GM23338 (cell line): ENCODE measurements around the gene UGT1A4. TPM values are rescaled to one million over a fixed set of nuclear protein-coding genes. Genes with fewer than 3 reads are reported as not detected.

Source experiments
- ATAC-seq: fragments of 200-7000 bp; cut with Tn5 transposase; 3 replicates; pipeline ENCODE4 v1.9.1; 2020
- DNase-seq: peaks from one replicate; pipeline ENCODE4 v3.0.0-alpha.2; 2015; ENCODE audit warnings: low spot score
- H2AFZ ChIP-seq: fragments of 200-600 bp; sonication (generic); 2 replicates; pipeline ENCODE4 v1.8.0; 2016; ENCODE audit warnings: antibody characterized with exemption, mild to moderate bottlenecking, moderate library complexity
- H3F3A ChIP-seq: fragments of 200-600 bp; sonication (generic); replicated peaks from 2 replicates; pipeline ENCODE4 v1.8.0; 2017; ENCODE audit warnings: antibody characterized with exemption, mixed run types, low read depth
- H3K27ac ChIP-seq: fragments of 200-600 bp; sonication (generic); 2 replicates; pipeline ENCODE4 v1.6.1; 2016; ENCODE audit warnings: low read depth
- H3K27me3 ChIP-seq: fragments of 200-600 bp; sonication (generic); 2 replicates; pipeline ENCODE4 v1.8.0; 2016; ENCODE audit warnings: mild to moderate bottlenecking, mixed run types, moderate library complexity; ENCODE audit not compliant: insufficient read depth
- H3K36me3 ChIP-seq: fragments of 200-600 bp; sonication (generic); 2 replicates; pipeline ENCODE4 v1.8.0; 2016; ENCODE audit warnings: mild to moderate bottlenecking; ENCODE audit not compliant: insufficient read depth
- H3K4me1 ChIP-seq: fragments of 200-600 bp; sonication (generic); 2 replicates; pipeline ENCODE4 v1.8.0; 2016; ENCODE audit warnings: mild to moderate bottlenecking, moderate library complexity; ENCODE audit not compliant: insufficient read depth
- H3K4me2 ChIP-seq: fragments of 200-600 bp; sonication (generic); 2 replicates; pipeline ENCODE4 v1.7.1; 2017; ENCODE audit warnings: mixed run types
- H3K4me3 ChIP-seq: fragments of 200-600 bp; sonication (generic); 2 replicates; pipeline ENCODE4 v1.6.1; 2016; ENCODE audit warnings: mixed run types
- H3K79me2 ChIP-seq: fragments of 200-600 bp; sonication (generic); replicated peaks from 2 replicates; pipeline ENCODE4 v1.8.0; 2017; ENCODE audit warnings: mild to moderate bottlenecking; ENCODE audit not compliant: insufficient read depth
- H3K9me2 ChIP-seq: fragments of 200-600 bp; sonication (generic); 2 replicates; pipeline ENCODE4 v1.8.0; 2017; ENCODE audit not compliant: insufficient read depth
- H4K20me1 ChIP-seq: fragments of 200-600 bp; sonication (generic); replicated peaks from 2 replicates; pipeline ENCODE4 v1.8.0; 2017; ENCODE audit warnings: mild to moderate bottlenecking; ENCODE audit not compliant: insufficient read depth
- H3K27ac Mint-ChIP-seq: 2 replicates; pipeline ENCODE4 v1.8.0; 2020; ENCODE audit warnings: inconsistent platforms, mild to moderate bottlenecking, moderate library complexity, mixed read lengths
- H3K27me3 Mint-ChIP-seq: 3 replicates; pipeline ENCODE4 v1.8.0; 2022; ENCODE audit warnings: low read depth, mild to moderate bottlenecking, moderate library complexity, mixed read lengths, inconsistent platforms; ENCODE audit not compliant: insufficient read depth, poor library complexity
- H3K36me3 Mint-ChIP-seq: 3 replicates; pipeline ENCODE4 v1.8.0; 2021; ENCODE audit warnings: low read depth, mild to moderate bottlenecking, inconsistent platforms, moderate library complexity, mixed read lengths
- H3K4me1 Mint-ChIP-seq: 3 replicates; pipeline ENCODE4 v1.8.0; 2020; ENCODE audit warnings: mild to moderate bottlenecking, inconsistent platforms, mixed read lengths
- H3K4me3 Mint-ChIP-seq: 3 replicates; pipeline ENCODE4 v1.8.0; 2021; ENCODE audit warnings: moderate library complexity, mild to moderate bottlenecking, inconsistent platforms, mixed read lengths
- H3K9me3 Mint-ChIP-seq: 3 replicates; pipeline ENCODE4 v1.8.0; 2020; ENCODE audit warnings: moderate library complexity, mild to moderate bottlenecking, inconsistent platforms, mixed read lengths
- CREB1 ChIP-seq: fragments of 250-450 bp; sonication (Bioruptor Pico); IDR thresholded peaks from 2 replicates; pipeline ENCODE4 v1.5.0; 2020; ENCODE audit warnings: low read depth, mild to moderate bottlenecking, moderate library complexity
- CTCF ChIP-seq, 2 experiments: fragments of 200-600 bp in 1 of 2; sonication (generic) in 1 of 2; conservative IDR thresholded peaks; 2 replicates each; pipeline versions ENCODE4 v1.5.1 to v1.6.1; 2016 to 2017; ENCODE audit warnings: antibody characterized with exemption in 2 of 2, low read depth in 2 of 2, mild to moderate bottlenecking in 2 of 2, moderate library complexity in 1 of 2
- ETS1 ChIP-seq: IDR thresholded peaks from 2 replicates; pipeline ENCODE4 v1.6.1; 2016; ENCODE audit warnings: antibody characterized with exemption
- EZH2 ChIP-seq: fragments of 200-600 bp; sonication (generic); IDR thresholded peaks from one replicate; pipeline ENCODE4 v1.8.0; 2017; ENCODE audit warnings: antibody characterized with exemption, mild to moderate bottlenecking, low read depth; ENCODE audit not compliant: unreplicated experiment
- EZH2phosphoT487 ChIP-seq: fragments of 200-600 bp; sonication (generic); IDR thresholded peaks from one replicate; pipeline ENCODE4 v1.8.1; 2018; ENCODE audit warnings: antibody characterized with exemption; ENCODE audit not compliant: unreplicated experiment
- JUNB ChIP-seq: IDR thresholded peaks from one replicate; pipeline ENCODE4 v1.6.1; 2016; ENCODE audit warnings: antibody characterized with exemption; ENCODE audit not compliant: unreplicated experiment
- NANOG ChIP-seq: IDR thresholded peaks from 2 replicates; pipeline ENCODE4 v1.6.1; 2016; ENCODE audit warnings: antibody characterized with exemption, borderline replicate concordance
- POLR2AphosphoS5 ChIP-seq: IDR thresholded peaks from 2 replicates; pipeline ENCODE4 v1.6.1; 2016; ENCODE audit warnings: antibody characterized with exemption, low read depth
- REST ChIP-seq: IDR thresholded peaks from one replicate; pipeline ENCODE4 v1.6.1; 2018; ENCODE audit warnings: antibody characterized with exemption; ENCODE audit not compliant: unreplicated experiment
- STAT1 ChIP-seq: IDR thresholded peaks from one replicate; pipeline ENCODE4 v1.6.1; 2016; ENCODE audit warnings: antibody characterized with exemption; ENCODE audit not compliant: unreplicated experiment
- ZNF114 ChIP-seq: fragments of 250-450 bp; sonication (Bioruptor Pico); IDR thresholded peaks from 2 replicates; pipeline ENCODE4 v1.5.0; 2020; ENCODE audit warnings: mild to moderate bottlenecking, moderate library complexity
- ZNF331 ChIP-seq: fragments of 250-450 bp; sonication (Bioruptor Pico); IDR thresholded peaks from 2 replicates; pipeline ENCODE4 v1.5.0; 2020; ENCODE audit warnings: low read depth, mild to moderate bottlenecking, moderate library complexity
- ZNF462 ChIP-seq: fragments of 250-450 bp; sonication (Bioruptor Pico); IDR thresholded peaks from 2 replicates; pipeline ENCODE4 v1.5.0; 2020; ENCODE audit warnings: mild to moderate bottlenecking, moderate library complexity
- polyA plus RNA-seq: library from polyadenylated mRNA; unstranded; fragments of >200 nt; fragmentation: Nextera tagmentation; extraction: Ambion mirVana; gene quantifications from 2 replicates; pipeline ENCODE4 v1.2.1, GENCODE V29; 2016
- total RNA-seq: library from RNA; depleted of rRNA; stranded (reverse); fragments of >200 nt; shearing (Covaris generic); gene quantifications from 2 replicates; pipeline ENCODE4 v1.2.3, GENCODE V29; 2014

UGT1A4 gene
- total and polyA plus RNA-seq, 2 experiments from 2014 or later: not detected

GRCh38 chr2:233754872-233755611 is 36.5 kb downstream of the UGT1A4 start:
- Mint-ChIP-seq H3K27me3 (no peaks in the 10 kb centered on the region), H3K4me3 (no peak overlapping the region), H3K27ac (no peak overlapping the region), H3K36me3 (peaks cover 8% of the 10 kb centered on the region), H3K9me3 (peaks cover 36% of the 10 kb centered on the region), H3K4me1 (no peaks in the 10 kb centered on the region; the same call in 2 of the 3 replicates)
- Histone ChIP-seq H3K27me3 (no peaks in the 10 kb centered on the region), H3K9me2 (peaks cover 4% of the 10 kb centered on the region; the same call in 1 of the 2 replicates), H3K4me1 (no peaks in the 10 kb centered on the region), H3F3A (no peaks in the 10 kb centered on the region), H3K79me2 (no peaks in the 10 kb centered on the region), H3K36me3 (no peaks in the 10 kb centered on the region), H3K27ac (no peak overlapping the region), H3K4me3 (no peak overlapping the region), H2AFZ (no peak overlapping the region), H3K4me2 (no peak overlapping the region), H4K20me1 (no peaks in the 10 kb centered on the region)
- DNase-seq (no peak), ATAC-seq (no peak)
- TF ChIP-seq EZH2phosphoT487: no peak
- no peak for TF ChIP-seq EZH2
- TF ChIP-seq NANOG: no peak
- no peak for TF ChIP-seq STAT1
- no peak for TF ChIP-seq ZNF114 (CRISPR knock-in tag)
- TF ChIP-seq JUNB: no peak
- TF ChIP-seq ZNF331: no peak
- no peak for TF ChIP-seq CTCF (conservative IDR thresholded peaks at IDR 0.05; ENCODE audit: low read depth in 2 of 2)
- TF ChIP-seq POLR2AphosphoS5: no peak
- no peak for TF ChIP-seq ZNF462
- no peak for TF ChIP-seq ETS1
- no peak for TF ChIP-seq REST
- TF ChIP-seq CREB1 (CRISPR knock-in tag): no peak
